ENCODE results near the gene ZNF738. TPM values are rescaled to one million over a fixed set of nuclear protein-coding genes. Genes with fewer than 3 reads are reported as not detected.
"Not testable (repeated sequence)": the region's sequence is repeated elsewhere in the genome, so short reads cannot be mapped to it uniquely, and the experiment has no call there.

The ZNF738 gene
- 13.8 and 14.0 TPM in 2 replicates for total RNA-seq (2014; rRNA removed; shearing (Covaris generic))

GRCh38 chr19:21358768-21359451 is at the start of gene ZNF738:
TSS of gene ZNF738 (plus strand) at chr19:21359000. CDS start at chr19:21359141, 141 bp downstream.
- DNase-seq (ENCODE audit: low read depth), result peak; percentile 94

GRCh38 chr19:21312807-21313206 is 46.0 kb upstream of the ZNF738 start:
- not testable (repeated sequence) for DNase-seq (ENCODE audit: low read depth)

- DNase-seq (ENCODE audit: low read depth), result peak; percentile 8
These were observed 44.1 kb upstream of the ZNF738 start for GRCh38 chr19:21314676-21315075.

- DNase-seq (ENCODE audit: low read depth), result no peak
These were observed 41.0 kb upstream of the ZNF738 start for GRCh38 chr19:21317821-21318220.

GRCh38 chr19:21321134-21321533 is 37.7 kb upstream of the ZNF738 start:
- DNase-seq (ENCODE audit: low read depth), result peak; percentile 31

GRCh38 chr19:21321996-21322395 is 36.8 kb upstream of the ZNF738 start:
- DNase-seq (ENCODE audit: low read depth), result peak; percentile 30

GRCh38 chr19:21322528-21322927 is 36.3 kb upstream of the ZNF738 start:
- no peak for DNase-seq (ENCODE audit: low read depth)

- no peak for DNase-seq (ENCODE audit: low read depth)
These were observed 35.8 kb upstream of the ZNF738 start for GRCh38 chr19:21323000-21323399.

- DNase-seq (ENCODE audit: low read depth), result no peak
These were observed 32.6 kb upstream of the ZNF738 start for GRCh38 chr19:21326169-21326568.

GRCh38 chr19:21328406-21328805 is 30.4 kb upstream of the ZNF738 start:
- DNase-seq (ENCODE audit: low read depth), result peak; percentile 6

- peak; percentile 95 for DNase-seq (ENCODE audit: low read depth)
These were observed 29.8 kb upstream of the ZNF738 start, which contains the start of gene ZNF708 for GRCh38 chr19:21328885-21329605. TSS of gene ZNF708 (minus strand) at chr19:21329410. CDS start at chr19:21329212, 198 bp downstream.

GRCh38 chr19:21335721-21336120 is 23.1 kb upstream of the ZNF738 start:
- DNase-seq (ENCODE audit: low read depth), result no peak

GRCh38 chr19:21344841-21345240 is 14.0 kb upstream of the ZNF738 start:
- DNase-seq (ENCODE audit: low read depth), result not testable (repeated sequence)

GRCh38 chr19:21352830-21353229 is 6.0 kb upstream of the ZNF738 start:
- DNase-seq (ENCODE audit: low read depth), result no peak

GRCh38 chr19:21362291-21362690 is 3.5 kb downstream of the ZNF738 start:
- DNase-seq (ENCODE audit: low read depth), result no peak

GRCh38 chr19:21383980-21384582 is 25.3 kb downstream of the ZNF738 start:
- no peak for DNase-seq (ENCODE audit: low read depth)

- no peak for DNase-seq (ENCODE audit: low read depth)
These were observed 37.3 kb downstream of the ZNF738 start for GRCh38 chr19:21396121-21396520.

GRCh38 chr19:21396893-21397572 is 38.2 kb downstream of the ZNF738 start, which contains the start of gene ZNF493:
TSS of gene ZNF493 (plus strand) at chr19:21397133. CDS start at chr19:21397238, 105 bp downstream.
- DNase-seq (ENCODE audit: low read depth), result peak; percentile 91

- DNase-seq (ENCODE audit: low read depth), result no peak
These were observed 40.1 kb downstream of the ZNF738 start for GRCh38 chr19:21398851-21399250.

GRCh38 chr19:21402303-21402985 is 43.6 kb downstream of the ZNF738 start:
- DNase-seq (ENCODE audit: low read depth), result no peak

- no peak for DNase-seq (ENCODE audit: low read depth)
These were observed 51.4 kb downstream of the ZNF738 start for GRCh38 chr19:21410166-21410565.
